Cortex of kidney (tissue), 1 donor: ENCODE results near the gene ZNF234.
"Not testable (repeated sequence)": the region's sequence is repeated elsewhere in the genome, so short reads cannot be mapped to it uniquely, and the experiment has no call there.

Source experiments
- DNase-seq: peaks from one replicate; lab custom pipeline; 2025; lab: John Stamatoyannopoulos, UW

ZNF234 gene

GRCh38 chr19:44182145-44182544 lies 40.8 kb downstream of the ZNF234 start:
- no peak for DNase-seq

GRCh38 chr19:44190020-44190419 lies 48.7 kb downstream of the ZNF234 start:
- no peak for DNase-seq

GRCh38 chr19:44192127-44192526 lies 50.8 kb downstream of the ZNF234 start:
- no peak for DNase-seq

- DNase-seq: no peak
Measured at GRCh38 chr19:44196772-44197171, 55.4 kb downstream of the ZNF234 start.

GRCh38 chr19:44202470-44202869 lies 61.1 kb downstream of the ZNF234 start:
- DNase-seq: no peak

- no peak for DNase-seq
Measured at GRCh38 chr19:44202974-44203373, 61.6 kb downstream of the ZNF234 start.

GRCh38 chr19:44203877-44204276 lies 62.5 kb downstream of the ZNF234 start:
- not testable (repeated sequence) for DNase-seq

- DNase-seq: no peak
Measured at GRCh38 chr19:44204772-44205171, 63.4 kb downstream of the ZNF234 start.

- peak; percentile 39 for DNase-seq
Measured at GRCh38 chr19:44207126-44207803, 65.9 kb downstream of the ZNF234 start.
